NCI-H345 (cell line): ENCODE data around the gene CSDE1.

Experiments
- DNase-seq: peaks from one replicate; lab custom pipeline; 2025; lab: John Stamatoyannopoulos, UW

The CSDE1 gene

GRCh38 chr1:114701931-114702330, 55.9 kb downstream of the CSDE1 start:
- DNase-seq = no peak

GRCh38 chr1:114700036-114700600, 57.7 kb downstream of the CSDE1 start:
- no peak for DNase-seq

GRCh38 chr1:114696810-114697209, 61.0 kb downstream of the CSDE1 start:
- no peak for DNase-seq

GRCh38 chr1:114695430-114696058, 62.2 kb downstream of the CSDE1 start, which contains the start of gene AMPD1:
Gene AMPD1, minus strand, starts transcription at chr1:114695546. Its CDS starts 75 bp downstream, at chr1:114695471.
- DNase-seq = no peak

GRCh38 chr1:114694540-114695310, 63.1 kb downstream of the CSDE1 start:
- no peak for DNase-seq

- DNase-seq = no peak
These were observed 64.8 kb downstream of the CSDE1 start for GRCh38 chr1:114692947-114693346.

- DNase-seq = no peak
These were observed 66.7 kb downstream of the CSDE1 start for GRCh38 chr1:114691061-114691460.

GRCh38 chr1:114690148-114690547, 67.6 kb downstream of the CSDE1 start:
- DNase-seq = no peak

- no peak for DNase-seq
These were observed 69.3 kb downstream of the CSDE1 start for GRCh38 chr1:114688526-114688925.

GRCh38 chr1:114685851-114686250, 71.9 kb downstream of the CSDE1 start:
- no peak for DNase-seq

GRCh38 chr1:114677691-114678090, 80.1 kb downstream of the CSDE1 start:
- no peak for DNase-seq

- no peak for DNase-seq
These were observed 81.7 kb downstream of the CSDE1 start for GRCh38 chr1:114676115-114676514.

GRCh38 chr1:114671939-114672275, 85.9 kb downstream of the CSDE1 start:
- no peak for DNase-seq

- DNase-seq = no peak
These were observed 86.5 kb downstream of the CSDE1 start for GRCh38 chr1:114671011-114671938.

- peak; percentile 84 for DNase-seq
These were observed 87.4 kb downstream of the CSDE1 start for GRCh38 chr1:114670083-114671010.

GRCh38 chr1:114669562-114670082, 88.2 kb downstream of the CSDE1 start, which contains the start of gene DENND2C:
Gene DENND2C, minus strand, starts transcription at chr1:114670049. Its CDS starts 44,065 bp downstream, at chr1:114625984.
- DNase-seq = no peak

- DNase-seq = no peak
These were observed 88.8 kb downstream of the CSDE1 start for GRCh38 chr1:114668784-114669561.

- no peak for DNase-seq
These were observed 89.4 kb downstream of the CSDE1 start for GRCh38 chr1:114668373-114668772.

- DNase-seq = no peak
These were observed 90.8 kb downstream of the CSDE1 start for GRCh38 chr1:114666954-114667353.
